ENCODE data around the gene PCSK1. TPM values are rescaled to one million over a fixed set of nuclear protein-coding genes. Genes with fewer than 3 reads are reported as not detected.

Gene PCSK1
- total RNA-seq, 1 donor from 2014 or later, result 3.2 TPM

GRCh38 chr5:96342581-96342980 is 90.5 kb downstream of the PCSK1 start:
- H3K9me3 ChIP-seq, result no peaks in the 10 kb centered on the region
- H3K27ac ChIP-seq, result no peak overlapping the region
- no peak overlapping the region for H3K4me3 ChIP-seq
- peaks cover 6 to 34% of the 10 kb centered on the region in 2 donors for H3K4me1 ChIP-seq
- TF ChIP-seq, protein P1, sequence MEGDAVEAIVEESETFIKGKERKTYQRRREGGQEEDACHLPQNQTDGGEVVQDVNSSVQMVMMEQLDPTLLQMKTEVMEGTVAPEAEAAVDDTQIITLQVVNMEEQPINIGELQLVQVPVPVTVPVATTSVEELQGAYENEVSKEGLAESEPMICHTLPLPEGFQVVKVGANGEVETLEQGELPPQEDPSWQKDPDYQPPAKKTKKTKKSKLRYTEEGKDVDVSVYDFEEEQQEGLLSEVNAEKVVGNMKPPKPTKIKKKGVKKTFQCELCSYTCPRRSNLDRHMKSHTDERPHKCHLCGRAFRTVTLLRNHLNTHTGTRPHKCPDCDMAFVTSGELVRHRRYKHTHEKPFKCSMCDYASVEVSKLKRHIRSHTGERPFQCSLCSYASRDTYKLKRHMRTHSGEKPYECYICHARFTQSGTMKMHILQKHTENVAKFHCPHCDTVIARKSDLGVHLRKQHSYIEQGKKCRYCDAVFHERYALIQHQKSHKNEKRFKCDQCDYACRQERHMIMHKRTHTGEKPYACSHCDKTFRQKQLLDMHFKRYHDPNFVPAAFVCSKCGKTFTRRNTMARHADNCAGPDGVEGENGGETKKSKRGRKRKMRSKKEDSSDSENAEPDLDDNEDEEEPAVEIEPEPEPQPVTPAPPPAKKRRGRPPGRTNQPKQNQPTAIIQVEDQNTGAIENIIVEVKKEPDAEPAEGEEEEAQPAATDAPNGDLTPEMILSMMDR (IDR thresholded peaks at IDR 0.05), result no peak
- intact Hi-C loops (cut with DNase I), result loop anchor here (5.0 kb wide), 3 partner anchors 145 to 560 kb away; partner anchors contain the start of gene CAST
- H3K27me3 ChIP-seq, result no peaks in the 10 kb centered on the region
- H3K36me3 ChIP-seq, result no peaks in the 10 kb centered on the region
- DNase-seq (ENCODE audit: low spot score in 2 of 2), result no peak

Other genes starting within 250 kb of the PCSK1 start
- gene CAST, start 229.1 kb upstream of the PCSK1 start, total RNA-seq, result 266 TPM